ENCODE data around the gene CACNA2D3.

DNA sequence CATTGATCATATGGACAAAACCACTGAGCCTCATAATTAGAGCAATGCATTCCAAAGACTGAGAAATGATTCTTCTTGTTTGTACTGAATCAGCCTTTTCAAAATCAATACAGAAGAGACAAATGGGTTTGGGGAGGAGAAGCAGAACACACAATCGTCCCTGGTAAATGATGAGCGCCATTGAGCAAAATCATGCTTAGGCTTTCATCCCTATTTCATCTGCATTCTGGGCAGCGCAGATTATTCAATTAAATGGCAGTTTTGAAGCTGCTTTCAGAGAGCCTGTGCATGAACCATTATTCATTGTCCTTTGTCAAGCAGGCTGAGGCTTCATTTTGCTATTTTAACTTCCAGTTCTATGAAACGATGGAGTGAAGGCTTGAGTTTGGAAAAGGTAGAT lies 371.9 kb downstream of the CACNA2D3 start:
- TF ChIP-seq, protein P1, sequence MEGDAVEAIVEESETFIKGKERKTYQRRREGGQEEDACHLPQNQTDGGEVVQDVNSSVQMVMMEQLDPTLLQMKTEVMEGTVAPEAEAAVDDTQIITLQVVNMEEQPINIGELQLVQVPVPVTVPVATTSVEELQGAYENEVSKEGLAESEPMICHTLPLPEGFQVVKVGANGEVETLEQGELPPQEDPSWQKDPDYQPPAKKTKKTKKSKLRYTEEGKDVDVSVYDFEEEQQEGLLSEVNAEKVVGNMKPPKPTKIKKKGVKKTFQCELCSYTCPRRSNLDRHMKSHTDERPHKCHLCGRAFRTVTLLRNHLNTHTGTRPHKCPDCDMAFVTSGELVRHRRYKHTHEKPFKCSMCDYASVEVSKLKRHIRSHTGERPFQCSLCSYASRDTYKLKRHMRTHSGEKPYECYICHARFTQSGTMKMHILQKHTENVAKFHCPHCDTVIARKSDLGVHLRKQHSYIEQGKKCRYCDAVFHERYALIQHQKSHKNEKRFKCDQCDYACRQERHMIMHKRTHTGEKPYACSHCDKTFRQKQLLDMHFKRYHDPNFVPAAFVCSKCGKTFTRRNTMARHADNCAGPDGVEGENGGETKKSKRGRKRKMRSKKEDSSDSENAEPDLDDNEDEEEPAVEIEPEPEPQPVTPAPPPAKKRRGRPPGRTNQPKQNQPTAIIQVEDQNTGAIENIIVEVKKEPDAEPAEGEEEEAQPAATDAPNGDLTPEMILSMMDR (IDR thresholded peaks at IDR 0.05), result no peak
- TF ChIP-seq ZFX (IDR thresholded peaks at IDR 0.05; ENCODE audit: borderline replicate concordance), result no peak
